ENCODE data around the gene PLAGL2.

PLAGL2 gene

DNA sequence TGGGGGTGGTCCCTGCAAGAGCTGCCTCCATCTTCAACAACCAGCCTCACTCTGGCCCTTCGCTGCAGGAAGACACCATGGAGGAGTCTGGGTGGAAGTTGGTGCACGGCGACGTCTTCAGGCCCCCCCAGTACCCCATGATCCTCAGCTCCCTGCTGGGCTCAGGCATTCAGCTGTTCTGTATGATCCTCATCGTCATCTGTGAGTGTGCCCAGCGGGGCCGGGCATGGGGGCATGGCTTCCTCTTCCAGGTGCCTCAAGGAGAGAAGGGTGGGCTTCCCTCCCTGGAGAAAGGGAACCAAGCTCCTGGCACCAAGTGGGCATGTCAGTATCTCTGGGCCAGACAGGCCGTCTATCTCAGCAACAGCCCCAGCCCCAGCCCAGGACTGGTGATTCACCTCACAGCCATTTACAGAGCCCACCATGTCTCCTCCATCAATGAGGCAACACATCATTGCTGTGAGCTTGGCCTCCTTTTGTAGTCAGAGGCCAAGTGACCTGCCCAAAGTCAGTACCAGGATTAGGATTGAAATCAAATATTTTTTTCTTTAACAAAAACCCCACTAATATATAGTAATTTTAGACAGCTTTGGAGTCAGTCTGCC, 57.9 kb downstream of the PLAGL2 start:
- DNase-seq (ENCODE audit: low spot score): no peak

DNA sequence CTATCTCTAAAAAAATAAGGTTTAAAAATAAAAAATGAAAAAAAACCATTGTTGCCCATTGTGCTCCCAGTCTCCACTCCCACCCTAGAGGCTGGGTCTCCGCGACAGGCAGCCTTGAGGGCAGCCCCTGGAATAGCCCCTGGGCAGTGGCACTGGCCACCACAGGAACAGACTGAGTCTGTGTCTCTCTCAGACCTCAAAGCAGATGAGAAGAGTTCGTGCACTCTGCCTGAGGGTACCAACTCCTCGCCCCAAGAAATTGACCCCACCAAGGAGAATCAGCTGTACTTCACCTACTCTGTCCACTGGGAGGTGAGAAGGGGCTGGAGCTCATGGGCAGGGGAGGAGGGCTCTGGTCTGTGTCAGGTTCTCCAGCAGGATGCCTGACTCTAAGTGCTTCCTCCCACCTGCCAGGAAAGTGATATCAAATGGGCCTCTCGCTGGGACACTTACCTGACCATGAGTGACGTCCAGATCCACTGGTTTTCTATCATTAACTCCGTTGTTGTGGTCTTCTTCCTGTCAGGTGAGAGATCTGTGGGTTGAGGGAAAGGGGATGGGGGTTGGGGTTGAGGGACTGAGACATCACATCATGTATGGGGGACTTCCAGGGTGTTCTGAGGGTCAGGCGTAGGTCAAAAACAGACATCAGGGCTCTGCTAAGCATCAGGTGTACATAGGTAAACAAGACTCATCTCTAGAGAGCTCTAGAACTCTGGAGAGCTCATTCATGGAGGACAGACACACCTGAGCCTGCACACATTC, 62.5 kb downstream of the PLAGL2 start:
- no peak for DNase-seq (ENCODE audit: low spot score)

GRCh38 chr20:32142991-32143390, 64.6 kb downstream of the PLAGL2 start:
- no peak for DNase-seq (ENCODE audit: low spot score)
